Mesenchymal stem cell (in vitro differentiated cells and primary cell): Measurements from ENCODE around the gene MAN1A1.
"Not testable (repeated sequence)": the region's sequence is repeated elsewhere in the genome, so short reads cannot be mapped to it uniquely, and the experiment has no call there.

ENCODE experiments used
- DNase-seq: peaks from one replicate; pipeline ENCODE4 v3.0.0-alpha.2; 2013
- H2AFZ ChIP-seq: one replicate; pipeline ENCODE4 v1.6.1; 2013; ENCODE audit warnings: low read depth, mild to moderate bottlenecking, control low read depth, inconsistent platforms, low read length, moderate library complexity
- H2AK5ac ChIP-seq: 2 replicates; pipeline ENCODE4 v1.6.1; 2013; ENCODE audit warnings: low read length, moderate library complexity, mild to moderate bottlenecking, inconsistent platforms; ENCODE audit not compliant: severe bottlenecking
- H2BK120ac ChIP-seq: one replicate; pipeline ENCODE4 v1.6.1; 2013; ENCODE audit warnings: low read depth, mild to moderate bottlenecking, inconsistent platforms, low read length, moderate library complexity
- H2BK12ac ChIP-seq, 2 experiments: one replicate each; pipeline ENCODE4 v1.6.1; 2013; ENCODE audit warnings: inconsistent platforms in 2 of 2, low read length in 2 of 2, mild to moderate bottlenecking in 2 of 2, moderate library complexity in 2 of 2, control low read depth in 1 of 2
- H2BK15ac ChIP-seq: one replicate; pipeline ENCODE4 v1.6.1; 2013; ENCODE audit warnings: mild to moderate bottlenecking, low read depth, inconsistent platforms; ENCODE audit not compliant: poor library complexity, severe bottlenecking
- H2BK5ac ChIP-seq: 2 replicates; pipeline ENCODE4 v1.6.1; 2013; ENCODE audit warnings: low read depth, mild to moderate bottlenecking, low read length, control low read depth, inconsistent platforms; ENCODE audit not compliant: poor library complexity, severe bottlenecking
- H3K14ac ChIP-seq, 2 experiments: one replicate each; pipeline ENCODE4 v1.6.1; 2013; ENCODE audit warnings: inconsistent platforms in 2 of 2, low read length in 2 of 2, control low read depth in 1 of 2, mild to moderate bottlenecking in 1 of 2, moderate library complexity in 1 of 2
- H3K18ac ChIP-seq, 2 experiments: one replicate each; pipeline ENCODE4 v1.6.1; 2013; ENCODE audit warnings: inconsistent platforms in 2 of 2, low read length in 2 of 2, control low read depth in 1 of 2, low read depth in 1 of 2, mild to moderate bottlenecking in 1 of 2
- H3K23ac ChIP-seq, 2 experiments: one replicate each; pipeline ENCODE4 v1.6.1; 2013; ENCODE audit warnings: inconsistent platforms in 2 of 2, low read length in 2 of 2, mild to moderate bottlenecking in 2 of 2, moderate library complexity in 2 of 2, control low read depth in 1 of 2
- H3K27ac ChIP-seq: 2 replicates; pipeline ENCODE4 v1.5.1; 2013; ENCODE audit warnings: mild to moderate bottlenecking, moderate library complexity, low read length, control low read depth, inconsistent platforms; ENCODE audit not compliant: poor library complexity, severe bottlenecking
- H3K27me3 ChIP-seq, 2 experiments: 2 replicates each; pipeline versions ENCODE4 v1.6.1 to v1.7.0; 2013; ENCODE audit warnings: low read length in 2 of 2, mild to moderate bottlenecking in 2 of 2, moderate library complexity in 2 of 2, control low read depth in 1 of 2, inconsistent platforms in 1 of 2; ENCODE audit not compliant: control insufficient read depth in 1 of 2, insufficient read depth in 1 of 2
- H3K36me3 ChIP-seq, 2 experiments: 2 replicates each; pipeline versions ENCODE4 v1.6.1 to v1.7.0; 2013; ENCODE audit warnings: low read length in 2 of 2, control low read depth in 1 of 2, inconsistent platforms in 1 of 2, low read depth in 1 of 2, mild to moderate bottlenecking in 1 of 2; ENCODE audit not compliant: insufficient read depth in 2 of 2, control insufficient read depth in 1 of 2
- H3K4ac ChIP-seq, 2 experiments: one replicate each; pipeline ENCODE4 v1.6.1; 2013; ENCODE audit warnings: inconsistent platforms in 2 of 2, low read length in 2 of 2, mild to moderate bottlenecking in 2 of 2, moderate library complexity in 2 of 2, control low read depth in 1 of 2, low read depth in 1 of 2
- H3K4me1 ChIP-seq: 2 replicates; pipeline ENCODE4 v1.6.1; 2013; ENCODE audit warnings: low read depth, low read length, control low read depth; ENCODE audit not compliant: control insufficient read depth, insufficient read depth
- H3K4me2 ChIP-seq: 2 replicates; pipeline ENCODE4 v1.6.1; 2013; ENCODE audit warnings: low read length, mild to moderate bottlenecking, inconsistent platforms; ENCODE audit not compliant: poor library complexity, severe bottlenecking
- H3K4me3 ChIP-seq, 2 experiments: 2 replicates each; pipeline versions ENCODE4 v1.5.1 to v1.7.0; 2013; ENCODE audit warnings: low read length in 2 of 2, mild to moderate bottlenecking in 2 of 2, control low read depth in 1 of 2, low read depth in 1 of 2; ENCODE audit not compliant: insufficient read depth in 1 of 2
- H3K79me1 ChIP-seq: replicated peaks from 2 replicates; pipeline ENCODE4 v1.6.1; 2013; ENCODE audit warnings: mild to moderate bottlenecking, control low read depth, low read length, inconsistent platforms; ENCODE audit not compliant: poor library complexity, severe bottlenecking
- H3K9ac ChIP-seq: 2 replicates; pipeline ENCODE4 v1.7.0; 2013; ENCODE audit warnings: mild to moderate bottlenecking, low read length, moderate library complexity
- H3K9me3 ChIP-seq: 2 replicates; pipeline ENCODE4 v1.7.0; 2013; ENCODE audit warnings: mild to moderate bottlenecking, low read length; ENCODE audit not compliant: control insufficient read depth
- H4K8ac ChIP-seq: one replicate; pipeline ENCODE4 v1.6.1; 2013; ENCODE audit warnings: inconsistent platforms, mild to moderate bottlenecking, low read length, moderate library complexity
- H4K91ac ChIP-seq: one replicate; pipeline ENCODE4 v1.6.1; 2013; ENCODE audit warnings: mild to moderate bottlenecking, low read length, inconsistent platforms
- WGBS: methylation state at CpG from one replicate; pipeline ENCODE4 v1.1.7; 2013; ENCODE audit warnings: mixed read lengths; 5-methylcytosine and 5-hydroxymethylcytosine counted together

Gene MAN1A1

DNA sequence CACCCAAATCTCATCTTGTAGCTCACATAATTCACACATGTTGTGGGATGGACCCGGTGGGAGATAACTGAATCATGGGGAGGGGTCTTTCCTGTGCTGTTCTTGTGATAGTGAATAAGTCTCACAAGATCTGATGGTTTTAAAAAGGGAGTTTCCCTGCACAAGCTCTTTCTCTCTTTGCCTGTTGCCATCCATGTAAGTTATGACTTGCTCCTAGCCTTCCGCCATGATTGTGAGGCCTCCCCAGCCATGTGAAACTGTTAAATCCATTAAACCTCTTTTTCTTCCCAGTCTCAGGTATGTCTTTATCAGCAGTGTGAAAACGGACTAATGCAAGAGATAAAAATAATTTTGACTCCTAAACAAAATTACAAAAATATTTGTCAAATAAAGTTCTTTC lies 58.5 kb downstream of the MAN1A1 start:
- H3K23ac ChIP-seq, H2AFZ ChIP-seq, DNase-seq, H2BK120ac ChIP-seq, H3K9me3 ChIP-seq, H3K4me1 ChIP-seq, H3K27me3 ChIP-seq, H4K8ac ChIP-seq, H3K27ac ChIP-seq, H3K4me2 ChIP-seq, H2AK5ac ChIP-seq, H4K91ac ChIP-seq, H3K9ac ChIP-seq, H3K79me1 ChIP-seq, H2BK12ac ChIP-seq, H3K18ac ChIP-seq, H3K4ac ChIP-seq, H2BK15ac ChIP-seq, H3K4me3 ChIP-seq, H3K14ac ChIP-seq, H2BK5ac ChIP-seq: not testable (repeated sequence)
- 93% methylated on average over 2 of the region's 3 CpGs for WGBS
- peaks cover 0 to 56% of the 10 kb centered on the region in 2 experiments for H3K36me3 ChIP-seq

DNA sequence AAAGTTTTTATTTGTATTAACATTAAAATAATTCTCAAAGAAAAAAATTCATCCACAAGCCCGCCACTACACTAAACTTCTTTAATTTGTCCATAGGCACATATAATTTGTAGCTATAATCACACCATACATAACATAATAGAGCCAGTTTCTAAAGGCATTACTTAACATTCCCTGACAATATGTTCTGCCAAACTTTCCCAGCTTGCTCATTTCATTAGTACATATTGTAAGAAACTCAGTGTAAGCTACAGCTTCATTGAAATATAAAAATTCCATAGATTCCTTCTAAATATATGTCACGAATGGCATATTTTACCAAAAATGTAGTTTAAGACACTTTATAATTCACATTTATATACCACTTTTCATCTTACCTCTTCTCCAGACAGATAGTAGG lies 59.3 kb downstream of the MAN1A1 start:
- Histone ChIP-seq H2BK12ac (no peak overlapping the region), H2BK15ac (no peak overlapping the region), H3K23ac (no peak overlapping the region), H3K79me1 (no peaks in the 10 kb centered on the region), H3K9ac (no peak overlapping the region), H3K9me3 (no peaks in the 10 kb centered on the region), H3K18ac (no peak overlapping the region), H3K14ac (no peak overlapping the region), H2AFZ (no peak overlapping the region), H4K91ac (no peak overlapping the region), H3K4ac (no peak overlapping the region), H3K4me2 (no peak overlapping the region), H3K36me3 (peaks cover 0 to 50% of the 10 kb centered on the region in 2 experiments), H2BK5ac (no peak overlapping the region), H3K4me1 (no peaks in the 10 kb centered on the region), H2AK5ac (no peak overlapping the region), H4K8ac (no peak overlapping the region), H3K27me3 (no peaks in the 10 kb centered on the region), H2BK120ac (no peak overlapping the region), H3K27ac (no peak overlapping the region), H3K4me3 (no peak overlapping the region)
- WGBS, result 97% methylated on average over 2 of the region's 2 CpGs
- no peak for DNase-seq

- no peak overlapping the region for H3K4me3 ChIP-seq
- H3K9me3 ChIP-seq, result no peaks in the 10 kb centered on the region
- no peak overlapping the region for H3K4me2 ChIP-seq
- no peak overlapping the region for H4K8ac ChIP-seq
- H3K27me3 ChIP-seq, result no peaks in the 10 kb centered on the region
- no peak for DNase-seq
- H2BK120ac ChIP-seq, result no peak overlapping the region
- no peaks in the 10 kb centered on the region for H3K79me1 ChIP-seq
- WGBS, result 94% methylated on average over 3 of the region's 3 CpGs
- peaks cover 0 to 46% of the 10 kb centered on the region in 2 experiments for H3K36me3 ChIP-seq
- H3K9ac ChIP-seq, result no peak overlapping the region
- no peaks in the 10 kb centered on the region for H3K4me1 ChIP-seq
- H2AFZ ChIP-seq, result no peak overlapping the region
- H3K27ac ChIP-seq, result no peak overlapping the region
- H3K23ac ChIP-seq, result no peak overlapping the region
- H3K18ac ChIP-seq, result no peak overlapping the region
- H4K91ac ChIP-seq, result no peak overlapping the region
- no peak overlapping the region for H3K4ac ChIP-seq
- no peak overlapping the region for H2BK15ac ChIP-seq
- no peak overlapping the region for H2BK12ac ChIP-seq
- H2BK5ac ChIP-seq, result no peak overlapping the region
- no peak overlapping the region for H3K14ac ChIP-seq
- H2AK5ac ChIP-seq, result no peak overlapping the region
Observed at GRCh38 chr6:119289651-119290050, 59.9 kb downstream of the MAN1A1 start.

- H3K27ac ChIP-seq, result no peak overlapping the region
- no peak overlapping the region for H2AFZ ChIP-seq
- no peak overlapping the region for H3K4ac ChIP-seq
- no peak for DNase-seq
- H3K79me1 ChIP-seq, result peaks cover 6% of the 10 kb centered on the region
- H2BK12ac ChIP-seq, result no peak overlapping the region
- no peak overlapping the region for H2BK120ac ChIP-seq
- no peak overlapping the region for H2AK5ac ChIP-seq
- H3K36me3 ChIP-seq, result peaks cover 0 to 59% of the 10 kb centered on the region in 2 experiments
- 93% methylated on average over 3 of the region's 3 CpGs for WGBS
- no peaks in the 10 kb centered on the region for H3K27me3 ChIP-seq
- H3K4me2 ChIP-seq, result no peak overlapping the region
- H3K4me1 ChIP-seq, result peaks cover 2% of the 10 kb centered on the region
- H3K9me3 ChIP-seq, result no peaks in the 10 kb centered on the region
- no peak overlapping the region for H3K23ac ChIP-seq
- H2BK5ac ChIP-seq, result no peak overlapping the region
- H4K8ac ChIP-seq, result no peak overlapping the region
- no peak overlapping the region for H3K14ac ChIP-seq
- H3K4me3 ChIP-seq, result no peak overlapping the region
- no peak overlapping the region for H3K18ac ChIP-seq
- H3K9ac ChIP-seq, result peak overlapping the region; percentile 35
- H4K91ac ChIP-seq, result no peak overlapping the region
- no peak overlapping the region for H2BK15ac ChIP-seq
Observed at GRCh38 chr6:119285908-119286625, 63.5 kb downstream of the MAN1A1 start.
